ENCODE results near the gene SLC1A4. TPM values are rescaled to one million over a fixed set of nuclear protein-coding genes. Genes with fewer than 3 reads are reported as not detected.

SLC1A4 gene
- total and polyA plus RNA-seq, 10 of the 15 experiments (the other 5 are each of a cell fraction or from before 2014, with no cell fraction given) = 10.8 to 43.2 (median 27.7) TPM

GRCh38 chr2:65061146-65061909 is 72.1 kb downstream of the SLC1A4 start:
- in situ Hi-C loops (cut with MboI) = loop anchor here (10.0 kb wide), 1 partner anchor 103 kb away; no protein-coding TSS in a partner anchor
- Histone ChIP-seq H3K27me3 (replicated peaks in 1 of 2; ENCODE audit: control insufficient read depth in 2 of 2, insufficient read depth in 2 of 2, low read length in 1 of 2) (no peaks in the 10 kb centered on the region), H3K4me2 (ENCODE audit: control insufficient read depth, insufficient read depth) (no peak overlapping the region), H3K4me3 (no peak overlapping the region), H3K79me2 (ENCODE audit: control insufficient read depth, insufficient read depth, low read length) (no peaks in the 10 kb centered on the region; the same call in none of the 2 replicates), H3K27ac (ENCODE audit: control insufficient read depth, insufficient read depth) (no peak overlapping the region), H3K9me3 (replicated peaks; ENCODE audit: control insufficient read depth, insufficient read depth, low read length) (no peaks in the 10 kb centered on the region), H2AFZ (ENCODE audit: control insufficient read depth, low read depth, low read length) (no peak overlapping the region), H3K9ac (ENCODE audit: control insufficient read depth, insufficient read depth, low read length) (no peak overlapping the region), H3K4me1 (ENCODE audit: control insufficient read depth, insufficient read depth, low read length) (peaks cover 21% of the 10 kb centered on the region), H3K36me3 (ENCODE audit: control insufficient read depth in 2 of 2, insufficient read depth in 2 of 2, low read length in 1 of 2) (no peaks in the 10 kb centered on the region), H4K20me1 (ENCODE audit: control insufficient read depth, insufficient read depth) (no peaks in the 10 kb centered on the region)
- SMC1A ChIA-PET (ENCODE audit: uncharacterized antibody, unreplicated experiment) = no interaction called here
- no peak for DNase-seq (ENCODE audit: low read depth, low spot score)
- WGBS (ENCODE audit: insufficient coverage, insufficient replicate concordance, low lambda C conversion rate, missing lambda C conversion rate) = 73% methylated on average over 7 of the region's 7 CpGs
- CTCF ChIA-PET = interaction anchor here (1.8 to 5.7 kb wide), 2 partner anchors 109 to 124 kb away, joined by 5 to 97 read pairs; no protein-coding TSS in a partner anchor
- no TSS peak for BruUV-seq (replicated peaks)
- ATAC-seq = no peak
- no peak for FAIRE-seq
- intact Hi-C loops (cut with micrococcal nuclease; ENCODE audit: unreplicated experiment) = loop anchor here (5.0 to 10.0 kb wide), 2 partner anchors 373 to 491 kb away; partner anchors contain the start of gene SPRED2
- RAD21 ChIA-PET (ENCODE audit: unreplicated experiment) = interaction anchor here (0.6 to 1.5 kb wide), 3 partner anchors 102 to 126 kb away, joined by 3 read pairs; no protein-coding TSS in a partner anchor
- POLR2A ChIA-PET = interaction anchor here (0.6 to 2.1 kb wide), 3 partner anchors 68 to 1043 kb away, joined by 3 to 5 read pairs (median 3); partner anchors contain the start of genes ACTR2 and RAB1A
- no peak for TF ChIP-seq ATF3 (IDR thresholded peaks at IDR 0.05; ENCODE audit: borderline replicate concordance, extremely low read depth, low read depth, low read length)
- TF ChIP-seq NFYB (IDR thresholded peaks at IDR 0.05; ENCODE audit: insufficient read depth, low read depth, low read length) = no peak
- TF ChIP-seq TCF7 (IDR thresholded peaks at IDR 0.05; ENCODE audit: borderline replicate concordance) = no peak
- no peak for TF ChIP-seq ZBTB33 (IDR thresholded peaks at IDR 0.05)
- TF ChIP-seq PBX3 (IDR thresholded peaks at IDR 0.05; ENCODE audit: insufficient replicate concordance, low read depth, low read length) = no peak
- no peak for TF ChIP-seq ATF7 (IDR thresholded peaks at IDR 0.05; ENCODE audit: low read depth)
- no peak for TF ChIP-seq E4F1 (IDR thresholded peaks at IDR 0.05; ENCODE audit: borderline replicate concordance, partially characterized antibody)
- no peak for TF ChIP-seq NR2C1 (IDR thresholded peaks at IDR 0.05)
- TF ChIP-seq CHD1 (IDR thresholded peaks at IDR 0.05; ENCODE audit: low read depth, low read length) = no peak
- no peak for TF ChIP-seq BCL11A (IDR thresholded peaks at IDR 0.05; ENCODE audit: low read depth, low read length)
- TF ChIP-seq POLR2AphosphoS5 (IDR thresholded peaks at IDR 0.05; ENCODE audit: low read length) = no peak
- TF ChIP-seq POU2F2 (IDR thresholded peaks at IDR 0.05; ENCODE audit: borderline replicate concordance, low read depth, low read length) = no peak
- no peak for TF ChIP-seq EGR1 (IDR thresholded peaks at IDR 0.05; ENCODE audit: borderline replicate concordance in 1 of 2, low read depth in 2 of 2, low read length in 2 of 2)
- TF ChIP-seq NRF1 (conservative IDR thresholded peaks at IDR 0.05; ENCODE audit: low read depth, low read length) = no peak
- no peak for TF ChIP-seq SRF (IDR thresholded peaks at IDR 0.05; ENCODE audit: low read depth in 2 of 2, low read length in 2 of 2)
- TF ChIP-seq JUND (IDR thresholded peaks at IDR 0.05; ENCODE audit: low read depth, low read length) = no peak

Data from GM12878 (cell line).